OCI-LY7 (cell line): ENCODE data around the gene BCAT1. TPM values are rescaled to one million over a fixed set of nuclear protein-coding genes. Genes with fewer than 3 reads are reported as not detected.

Experiments
- BruUV-seq: library from RNA; stranded (reverse); fragments of 400-500 nt; replicated peaks from 2 replicates; lab custom pipeline; 2021; lab: Mats Ljungman, UMichigan
- CTCF ChIA-PET: fragments of 300-600 bp; sonication (Branson Sonifier 250); formaldehyde crosslinking; loops from one replicate; lab custom pipeline; 2022; ENCODE audit warnings: antibody characterized with exemption; ENCODE audit not compliant: unreplicated experiment; lab: Charles Lee
- POLR2A ChIA-PET: fragments of 300-600 bp; sonication (Branson Sonifier 250); formaldehyde crosslinking; loops from one replicate; lab custom pipeline; 2022; ENCODE audit warnings: antibody characterized with exemption; lab: Charles Lee
- DNase-seq: peaks from one replicate; pipeline ENCODE4 v3.0.0-alpha.2; 2015; ENCODE audit warnings: low spot score
- H2AFZ ChIP-seq: fragments of 200-600 bp; sonication (generic), shearing (Covaris generic); 2 replicates; pipeline ENCODE4 v1.6.1; 2014; ENCODE audit warnings: mild to moderate bottlenecking, antibody characterized with exemption, low read length, moderate library complexity
- H3K27ac ChIP-seq: fragments of 200-600 bp; sonication (generic); 2 replicates; pipeline ENCODE4 v1.5.1; 2014; ENCODE audit warnings: mixed run types, low read depth, mild to moderate bottlenecking, moderate library complexity, low read length, inconsistent platforms; ENCODE audit not compliant: poor library complexity, severe bottlenecking
- H3K36me3 ChIP-seq: fragments of 200-600 bp; sonication (generic); 2 replicates; pipeline ENCODE4 v1.6.1; 2014; ENCODE audit warnings: mild to moderate bottlenecking, antibody characterized with exemption, low read length, moderate library complexity, mixed read lengths; ENCODE audit not compliant: insufficient read depth
- H3K4me1 ChIP-seq: fragments of 200-600 bp; sonication (generic); 2 replicates; pipeline ENCODE4 v1.5.1; 2014; ENCODE audit warnings: mild to moderate bottlenecking, low read length; ENCODE audit not compliant: insufficient read depth, poor library complexity, severe bottlenecking
- H3K4me2 ChIP-seq: fragments of 200-600 bp; sonication (generic); 2 replicates; pipeline ENCODE4 v1.6.1; 2014; ENCODE audit warnings: mild to moderate bottlenecking, low read length
- H3K4me3 ChIP-seq: fragments of 200-600 bp; sonication (generic); 2 replicates; pipeline ENCODE4 v1.5.1; 2014; ENCODE audit warnings: mild to moderate bottlenecking, low read depth, low read length; ENCODE audit not compliant: poor library complexity, severe bottlenecking
- H3K79me2 ChIP-seq: fragments of 200-600 bp; sonication (generic); 2 replicates; pipeline ENCODE4 v1.6.1; 2016; ENCODE audit warnings: low read depth, mild to moderate bottlenecking, low read length, moderate library complexity, mixed read lengths; ENCODE audit not compliant: insufficient read depth
- H3K9me2 ChIP-seq: fragments of 200-600 bp; sonication (generic); 2 replicates; pipeline ENCODE4 v1.6.1; 2016; ENCODE audit warnings: mild to moderate bottlenecking, low read length, mixed read lengths; ENCODE audit not compliant: insufficient read depth
- H3K9me3 ChIP-seq: fragments of 200-600 bp; sonication (generic); 2 replicates; pipeline ENCODE4 v1.6.1; 2014; ENCODE audit warnings: mild to moderate bottlenecking, mixed run types, low read length, mixed read lengths
- H4K20me1 ChIP-seq: fragments of 200-600 bp; sonication (generic); 2 replicates; pipeline ENCODE4 v1.6.1; 2014; ENCODE audit warnings: mild to moderate bottlenecking, antibody characterized with exemption, low read length, moderate library complexity, mixed read lengths; ENCODE audit not compliant: insufficient read depth
- EZH2phosphoT487 ChIP-seq: fragments of 200-600 bp; sonication (generic); IDR thresholded peaks from 2 replicates; pipeline ENCODE4 v1.6.1; 2018; ENCODE audit warnings: low read depth, borderline replicate concordance, mild to moderate bottlenecking, mixed run types, antibody characterized with exemption, low read length, moderate library complexity, mixed read lengths
- intact Hi-C: fragments of 100-400 bp; cut with micrococcal nuclease; formaldehyde crosslinking; loops from one replicate; pipeline ENCODE4 v1.10.0; 2022; ENCODE audit not compliant: unreplicated experiment
- total RNA-seq, 2 experiments: library from RNA; depleted of rRNA in 1 of 2; stranded (reverse); fragments of >200 nt in 1 of 2; shearing (Covaris generic) in 1 of 2; gene quantifications; 2 replicates each; pipeline ENCODE4 v1.2.3, GENCODE V29; 2014 to 2022
- TF ChIP-seq, protein P1 (sequence below): fragments of 200-600 bp; sonication (generic); conservative IDR thresholded peaks from 2 replicates; pipeline ENCODE4 v1.5.1; 2014; ENCODE audit warnings: mild to moderate bottlenecking, antibody characterized with exemption, low read length, moderate library complexity, mixed read lengths

The BCAT1 gene
- total RNA-seq, 2 experiments from 2014 or later: 121 to 207 TPM

DNA sequence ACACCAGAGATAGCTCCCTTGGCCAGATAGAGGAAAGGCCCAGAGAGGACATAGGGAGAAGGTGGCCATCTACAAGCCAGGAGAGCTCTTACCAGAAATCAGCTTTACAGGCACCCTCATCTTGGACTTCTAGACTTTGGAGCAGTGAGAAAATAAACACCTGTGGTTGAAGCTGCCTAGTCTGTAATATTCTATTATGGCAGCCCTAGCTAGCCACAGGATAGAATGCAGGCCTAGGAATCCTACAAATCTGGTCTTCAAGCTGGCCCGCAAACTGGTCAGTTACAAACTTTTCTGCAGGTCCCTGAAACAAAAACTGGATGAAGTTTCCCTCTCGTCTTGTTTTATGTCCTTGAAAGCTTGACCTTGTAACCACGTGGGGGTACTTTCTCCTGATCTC, 92.4 kb downstream of the BCAT1 start:
- TF ChIP-seq EZH2phosphoT487: no peak
- TF ChIP-seq, protein P1, sequence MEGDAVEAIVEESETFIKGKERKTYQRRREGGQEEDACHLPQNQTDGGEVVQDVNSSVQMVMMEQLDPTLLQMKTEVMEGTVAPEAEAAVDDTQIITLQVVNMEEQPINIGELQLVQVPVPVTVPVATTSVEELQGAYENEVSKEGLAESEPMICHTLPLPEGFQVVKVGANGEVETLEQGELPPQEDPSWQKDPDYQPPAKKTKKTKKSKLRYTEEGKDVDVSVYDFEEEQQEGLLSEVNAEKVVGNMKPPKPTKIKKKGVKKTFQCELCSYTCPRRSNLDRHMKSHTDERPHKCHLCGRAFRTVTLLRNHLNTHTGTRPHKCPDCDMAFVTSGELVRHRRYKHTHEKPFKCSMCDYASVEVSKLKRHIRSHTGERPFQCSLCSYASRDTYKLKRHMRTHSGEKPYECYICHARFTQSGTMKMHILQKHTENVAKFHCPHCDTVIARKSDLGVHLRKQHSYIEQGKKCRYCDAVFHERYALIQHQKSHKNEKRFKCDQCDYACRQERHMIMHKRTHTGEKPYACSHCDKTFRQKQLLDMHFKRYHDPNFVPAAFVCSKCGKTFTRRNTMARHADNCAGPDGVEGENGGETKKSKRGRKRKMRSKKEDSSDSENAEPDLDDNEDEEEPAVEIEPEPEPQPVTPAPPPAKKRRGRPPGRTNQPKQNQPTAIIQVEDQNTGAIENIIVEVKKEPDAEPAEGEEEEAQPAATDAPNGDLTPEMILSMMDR: no peak
- no peak for DNase-seq
- Histone ChIP-seq H3K79me2 (no peaks in the 10 kb centered on the region), H3K9me3 (peaks cover 30% of the 10 kb centered on the region; the same call in 1 of the 2 replicates), H4K20me1 (no peaks in the 10 kb centered on the region), H3K9me2 (no peaks in the 10 kb centered on the region), H3K36me3 (peaks cover 62% of the 10 kb centered on the region), H2AFZ (no peak overlapping the region), H3K4me3 (no peak overlapping the region), H3K4me1 (peaks cover 8% of the 10 kb centered on the region), H3K27ac (no peak overlapping the region), H3K4me2 (no peak overlapping the region)
- intact Hi-C loops: no loop called here
- no TSS peak for BruUV-seq
- ChIA-PET CTCF (no interaction called here), POLR2A (interaction anchor here (0.6 to 1.5 kb wide), 6 partner anchors 14 to 1235 kb away, joined by 3 to 4 read pairs (median 3); no protein-coding TSS in a partner anchor)

DNA sequence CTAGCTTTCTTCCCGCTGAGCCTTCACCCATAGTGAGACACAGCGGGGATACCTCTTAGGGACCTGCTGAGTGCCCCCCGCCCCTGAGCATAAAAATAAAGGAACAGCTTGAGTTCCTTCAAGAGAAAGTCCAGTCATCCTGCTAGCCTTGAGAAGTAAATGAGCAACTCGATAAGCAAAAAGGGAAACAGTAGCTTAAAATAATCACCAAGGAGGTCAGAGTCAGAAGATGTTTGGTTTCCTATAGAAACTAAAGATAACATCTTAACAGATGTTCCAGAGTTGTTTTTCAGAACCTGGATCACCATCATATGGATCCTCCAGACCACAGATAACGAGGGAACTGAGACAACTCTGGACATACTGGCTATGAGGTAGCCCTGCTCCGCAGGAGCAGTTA, 94.0 kb downstream of the BCAT1 start:
- Histone ChIP-seq H3K4me1 (peaks cover 8% of the 10 kb centered on the region), H3K79me2 (no peaks in the 10 kb centered on the region), H3K4me2 (no peak overlapping the region), H3K9me3 (peaks cover 15% of the 10 kb centered on the region; the same call in 1 of the 2 replicates), H3K4me3 (no peak overlapping the region), H2AFZ (no peak overlapping the region), H3K27ac (no peak overlapping the region), H3K9me2 (no peaks in the 10 kb centered on the region), H3K36me3 (peaks cover 48% of the 10 kb centered on the region), H4K20me1 (no peaks in the 10 kb centered on the region)
- POLR2A ChIA-PET: interaction anchor here (1.0 to 1.2 kb wide), 2 partner anchors 17 to 97 kb away, joined by 3 read pairs; no protein-coding TSS in a partner anchor
- CTCF ChIA-PET: no interaction called here
- no peak for DNase-seq
- intact Hi-C loops: loop anchor here (5.0 kb wide), 1 partner anchor 292 kb away; no protein-coding TSS in a partner anchor
- no TSS peak for BruUV-seq
- no peak for TF ChIP-seq EZH2phosphoT487
- TF ChIP-seq, protein P1: no peak

DNA sequence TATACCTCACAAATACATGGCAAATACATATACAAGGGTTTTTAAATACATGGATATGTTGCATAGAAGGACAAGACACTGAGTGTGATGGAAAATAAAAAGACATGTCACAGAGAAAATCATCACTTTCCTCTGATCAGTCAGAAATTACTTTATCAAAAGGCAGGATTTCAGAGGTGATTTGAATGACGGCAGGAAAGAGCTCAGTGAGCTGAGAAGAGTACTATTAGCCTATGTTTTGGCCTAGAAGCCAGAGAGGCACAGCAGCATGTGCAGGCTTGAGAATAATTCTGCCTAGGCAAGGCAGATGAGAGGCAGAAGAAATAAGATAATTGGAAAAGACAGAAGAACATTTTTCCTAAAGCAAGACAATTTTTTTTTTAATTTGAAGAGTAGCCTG, 94.9 kb downstream of the BCAT1 start:
- H2AFZ ChIP-seq: no peak overlapping the region
- TF ChIP-seq EZH2phosphoT487: no peak
- TF ChIP-seq, protein P1: no peak
- ChIA-PET POLR2A (interaction anchor here (0.9 to 1.5 kb wide), 4 partner anchors 16 to 98 kb away, joined by 3 to 8 read pairs (median 4); partner anchors contain the start of gene BCAT1), CTCF (no interaction called here)
- no peaks in the 10 kb centered on the region for H3K9me2 ChIP-seq
- BruUV-seq: no TSS peak
- H3K9me3 ChIP-seq: peaks cover 11% of the 10 kb centered on the region; the same call in 1 of the 2 replicates
- H3K79me2 ChIP-seq: no peaks in the 10 kb centered on the region
- peaks cover 49% of the 10 kb centered on the region for H3K36me3 ChIP-seq
- peaks cover 8% of the 10 kb centered on the region for H3K4me1 ChIP-seq
- no peak overlapping the region for H3K4me2 ChIP-seq
- H3K4me3 ChIP-seq: no peak overlapping the region
- intact Hi-C loops: loop anchor here (5.0 kb wide), 1 partner anchor 293 kb away; no protein-coding TSS in a partner anchor
- no peak for DNase-seq
- H4K20me1 ChIP-seq: no peaks in the 10 kb centered on the region
- H3K27ac ChIP-seq: no peak overlapping the region
